Measurements from ENCODE around the gene SLC6A18.

Gene SLC6A18

GRCh38 chr5:1247811-1248210 lies 22.6 kb downstream of the SLC6A18 start:
- H3K27me3 ChIP-seq (ENCODE audit: low read depth, low read length): no peaks in the 10 kb centered on the region
- H3K79me2 ChIP-seq (ENCODE audit: low read length): no peaks in the 10 kb centered on the region
- no peak overlapping the region for H3K4me3 ChIP-seq (ENCODE audit: low read length)
- no peak overlapping the region for H3K4me2 ChIP-seq (ENCODE audit: low read length)
- no peak for TF ChIP-seq EZH2phosphoT487 (IDR thresholded peaks at IDR 0.05; ENCODE audit: low read depth)
- no peak for TF ChIP-seq CTCF (IDR thresholded peaks at IDR 0.05; ENCODE audit: low read depth, low read length)
- no peak overlapping the region for H3K27ac ChIP-seq (ENCODE audit: low read length)
- H3K9ac ChIP-seq (ENCODE audit: low read length): no peak overlapping the region
- H2AFZ ChIP-seq (ENCODE audit: low read depth, low read length): no peak overlapping the region
- no peaks in the 10 kb centered on the region for H3K4me1 ChIP-seq (ENCODE audit: low read length)
- H3K36me3 ChIP-seq (replicated peaks; ENCODE audit: low read depth, low read length): no peaks in the 10 kb centered on the region
- no peaks in the 10 kb centered on the region for H4K20me1 ChIP-seq (ENCODE audit: insufficient read depth, low read length)
- H3K9me3 ChIP-seq (ENCODE audit: insufficient read depth, low read length): no peaks in the 10 kb centered on the region

GRCh38 chr5:1249366-1250280 lies 24.4 kb downstream of the SLC6A18 start:
- H3K27ac ChIP-seq (ENCODE audit: low read length): no peak overlapping the region
- no peaks in the 10 kb centered on the region for H3K27me3 ChIP-seq (ENCODE audit: low read depth, low read length)
- no peaks in the 10 kb centered on the region for H4K20me1 ChIP-seq (ENCODE audit: insufficient read depth, low read length)
- H3K36me3 ChIP-seq (replicated peaks; ENCODE audit: low read depth, low read length): no peaks in the 10 kb centered on the region
- no peaks in the 10 kb centered on the region for H3K4me1 ChIP-seq (ENCODE audit: low read length)
- TF ChIP-seq EZH2phosphoT487 (IDR thresholded peaks at IDR 0.05; ENCODE audit: low read depth): no peak
- no peaks in the 10 kb centered on the region for H3K9me3 ChIP-seq (ENCODE audit: insufficient read depth, low read length)
- H3K79me2 ChIP-seq (ENCODE audit: low read length): no peaks in the 10 kb centered on the region
- no peak overlapping the region for H3K9ac ChIP-seq (ENCODE audit: low read length)
- H3K4me3 ChIP-seq (ENCODE audit: low read length): no peak overlapping the region
- no peak overlapping the region for H3K4me2 ChIP-seq (ENCODE audit: low read length)
- no peak overlapping the region for H2AFZ ChIP-seq (ENCODE audit: low read depth, low read length)

GRCh38 chr5:1251678-1252580 lies 26.7 kb downstream of the SLC6A18 start:
- no peaks in the 10 kb centered on the region for H3K9me3 ChIP-seq (ENCODE audit: insufficient read depth, low read length)
- no peaks in the 10 kb centered on the region for H4K20me1 ChIP-seq (ENCODE audit: insufficient read depth, low read length)

GRCh38 chr5:1252681-1253080 lies 27.5 kb downstream of the SLC6A18 start:
- H3K4me3 ChIP-seq (ENCODE audit: low read length): no peak overlapping the region
- no peak overlapping the region for H2AFZ ChIP-seq (ENCODE audit: low read depth, low read length)
- TF ChIP-seq EZH2phosphoT487 (IDR thresholded peaks at IDR 0.05; ENCODE audit: low read depth) (no peak), CTCF (IDR thresholded peaks at IDR 0.05; ENCODE audit: low read depth, low read length) (no peak)
- H3K27me3 ChIP-seq (ENCODE audit: low read depth, low read length): no peaks in the 10 kb centered on the region
- H4K20me1 ChIP-seq (ENCODE audit: insufficient read depth, low read length): no peaks in the 10 kb centered on the region
- no peaks in the 10 kb centered on the region for H3K9me3 ChIP-seq (ENCODE audit: insufficient read depth, low read length)
- no peaks in the 10 kb centered on the region for H3K79me2 ChIP-seq (ENCODE audit: low read length)
- no peaks in the 10 kb centered on the region for H3K36me3 ChIP-seq (replicated peaks; ENCODE audit: low read depth, low read length)
- H3K4me2 ChIP-seq (ENCODE audit: low read length): no peak overlapping the region
- no peaks in the 10 kb centered on the region for H3K4me1 ChIP-seq (ENCODE audit: low read length)
- H3K27ac ChIP-seq (ENCODE audit: low read length): no peak overlapping the region
- H3K9ac ChIP-seq (ENCODE audit: low read length): no peak overlapping the region

More at GRCh38 chr5:1251678-1252580, 26.7 kb downstream of the SLC6A18 start:
- TF ChIP-seq EZH2phosphoT487 (IDR thresholded peaks at IDR 0.05; ENCODE audit: low read depth): no peak
- no peak for TF ChIP-seq CTCF (IDR thresholded peaks at IDR 0.05; ENCODE audit: low read depth, low read length)
- H3K9ac ChIP-seq (ENCODE audit: low read length): no peak overlapping the region
- no peaks in the 10 kb centered on the region for H3K79me2 ChIP-seq (ENCODE audit: low read length)
- no peaks in the 10 kb centered on the region for H3K36me3 ChIP-seq (replicated peaks; ENCODE audit: low read depth, low read length)
- H2AFZ ChIP-seq (ENCODE audit: low read depth, low read length): no peak overlapping the region
- H3K4me2 ChIP-seq (ENCODE audit: low read length): no peak overlapping the region
- H3K4me3 ChIP-seq (ENCODE audit: low read length): no peak overlapping the region
- H3K27me3 ChIP-seq (ENCODE audit: low read depth, low read length): no peaks in the 10 kb centered on the region
- no peak overlapping the region for H3K27ac ChIP-seq (ENCODE audit: low read length)
- H3K4me1 ChIP-seq (ENCODE audit: low read length): no peaks in the 10 kb centered on the region

Measured in OCI-LY3 (cell line).